Heart right ventricle (tissue), 16 donors: ENCODE data around the gene MTX3. TPM values are rescaled to one million over a fixed set of nuclear protein-coding genes. Genes with fewer than 3 reads are reported as not detected.

Experiments
- ATAC-seq, 8 donors: fragments of 200-7000 bp; cut with Tn5 transposase; one replicate each; pipeline ENCODE4 v1.9.1; 2020; ENCODE audit warnings: mild to moderate bottlenecking in 8 of 8, moderate library complexity in 8 of 8, moderate number of reproducible peaks in 1 of 8
- DNase-seq, 2 donors: peaks; one replicate each; pipeline ENCODE4 v3.0.0-alpha.2; 2020
- H3K27ac ChIP-seq, 10 donors: fragments of 200-600 bp; sonication (generic) in 2 of 10; one replicate each; pipeline versions ENCODE4 v1.5.0 to v1.8.0; 2020 to 2022; ENCODE audit warnings: mild to moderate bottlenecking in 3 of 10
- H3K27me3 ChIP-seq, 7 donors: fragments of 200-600 bp; one replicate each; pipeline ENCODE4 v1.8.0; 2021 to 2022; ENCODE audit warnings: mild to moderate bottlenecking in 2 of 7
- H3K36me3 ChIP-seq, 9 donors: fragments of 200-600 bp; sonication (generic) in 1 of 9; one replicate each; pipeline versions ENCODE4 v1.5.0 to v1.8.0; 2020 to 2022; ENCODE audit warnings: mild to moderate bottlenecking in 2 of 9
- H3K4me1 ChIP-seq, 9 donors: fragments of 200-600 bp; sonication (generic) in 1 of 9; one replicate each; pipeline versions ENCODE4 v1.5.0 to v1.8.0; 2020 to 2022; ENCODE audit warnings: mild to moderate bottlenecking in 4 of 9
- H3K4me3 ChIP-seq, 10 donors: fragments of 200-600 bp; sonication (generic) in 2 of 10; one replicate each; pipeline versions ENCODE4 v1.5.0 to v1.8.0; 2020 to 2022; ENCODE audit warnings: mild to moderate bottlenecking in 7 of 10, moderate library complexity in 2 of 10
- H3K9me3 ChIP-seq, 11 donors: fragments of 200-600 bp in 10 of 11; sonication (generic) in 2 of 11; one replicate each; pipeline versions ENCODE4 v1.5.0 to v1.8.0; 2013 to 2022; ENCODE audit warnings: mild to moderate bottlenecking in 2 of 11, control low read depth in 1 of 11, moderate library complexity in 1 of 11
- CTCF ChIP-seq, 9 donors: fragments of 200-600 bp; sonication (generic) in 2 of 9; IDR thresholded peaks; one replicate each; pipeline versions ENCODE4 v1.5.0 to v1.8.0; 2021 to 2022; ENCODE audit warnings: antibody characterized with exemption in 9 of 9, mild to moderate bottlenecking in 5 of 9, moderate library complexity in 1 of 9
- WGBS, 2 donors: extraction: QIAGEN DNeasy Blood & Tissue Kit; methylation state at CpG; one replicate each; pipeline ENCODE4 v1.1.7; 2013; ENCODE audit warnings: inconsistent platforms in 1 of 2; 5-methylcytosine and 5-hydroxymethylcytosine counted together
- intact Hi-C, 10 donors: fragments of 100-400 bp; cut with DNase I; formaldehyde crosslinking; loops; one replicate each; pipeline versions ENCODE4 v1.11.1 to v1.14.2; 2022
- polyA plus RNA-seq, 2 donors: library from polyadenylated mRNA; stranded (reverse); fragments of 200-250 nt; gene quantifications; one replicate each; pipeline ENCODE4 v1.2.3, GENCODE V29; 2013
- total RNA-seq, 10 donors: library from RNA; stranded (reverse); fragmentation: NEBNext Ultra II Directional in 3 of 10; extraction: Animal tissue kit (Norgen Biotek cat#: 25700) in 3 of 10; gene quantifications; one replicate each; pipeline versions ENCODE4 v1.2.1 to v1.2.4, GENCODE V29; 2021 to 2023
- donor health status: Arrhythmogenic right ventricular cardiomyopathy.
- donor health status: ischemic (EF 13 %, LVEDD 7.1; RV severe dilation, severe dysfunction).
- donor health status: healthy with polysubstance abuse.
- donor health status: DM: no; HTN: yes; CAD: no.
- donor health status: DM: no; HTN: no; CAD: no.
- donor health status: ischemic (EF 25% LVEDD 6.9; RV normal size, moderate dysfunction).
- donor health status: ischemic (EF 25% LVEDD 5.7; RV mildly dilated, moderate dysfunction).
- donor health status: healthy.
- donor health status: DM: yes; HTN: yes; CAD: no.
- donor health status: Ischemic cardiomyopathy.
- donor health status: ischemic (EF 35%, LVEDD 5.7; RV mildly dilated, moderate dysfunction).
- donor health status: nonischemic (EF 11% LVEDD 7.7; RV severe dilation, severe dysfunction).
- donor health status: DM: yes; HTN: yes; CAD: no.
- donor health status: PGD.
- donor health status: ischemic (EF 29% LVEDD 5.4; RV normal size, mild dysfunction).
- donor health status: nonischemic (EF 23%, LVEDD 6.1; RV moderate dilation, normal function).

Gene MTX3
- total and polyA plus RNA-seq, 12 donors = 4.3 to 14.5 (median 11.3) TPM

GRCh38 chr5:80008995-80009765 lies 18.1 kb upstream of the MTX3 start:
- ATAC-seq = peak in 1 of 8 donors; percentile 70
- H3K27ac ChIP-seq = peak overlapping the region in 2 of 10 donors; percentile 24 to 26
- WGBS, 2 donors = 64 to 75% methylated on average over 4 of the region's 4 CpGs
- peaks cover 0 to 15% (median 0%) of the 10 kb centered on the region in 9 donors for H3K4me1 ChIP-seq
- no peak for TF ChIP-seq CTCF (IDR thresholded peaks at IDR 0.05)
- peaks cover 0 to 12% (median 0%) of the 10 kb centered on the region in 11 donors for H3K9me3 ChIP-seq
- no peak overlapping the region for H3K4me3 ChIP-seq
- no peak for DNase-seq
- no peaks in the 10 kb centered on the region for H3K27me3 ChIP-seq
- no peaks in the 10 kb centered on the region for H3K36me3 ChIP-seq
- intact Hi-C loops = no loop called here

DNA sequence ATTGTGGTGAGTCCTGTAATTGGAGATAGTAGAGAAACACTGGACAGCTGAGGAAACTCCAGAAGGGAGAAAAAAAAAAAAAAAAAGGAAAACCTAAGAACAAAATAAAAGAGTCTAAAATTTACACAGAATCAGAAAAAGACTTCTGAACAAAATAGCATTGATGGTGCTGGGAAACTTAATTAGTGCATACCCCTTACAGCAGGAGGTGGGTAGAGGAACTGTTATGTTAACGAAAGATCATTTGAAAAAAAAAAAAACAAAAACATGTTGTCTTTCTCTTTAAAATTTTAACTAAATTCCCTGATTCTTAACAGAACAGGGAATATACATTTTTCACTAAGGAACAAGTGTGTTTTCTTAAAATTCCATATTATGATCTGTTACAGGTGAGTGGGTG lies 11.6 kb upstream of the MTX3 start:
- intact Hi-C loops = no loop called here
- TF ChIP-seq CTCF (IDR thresholded peaks at IDR 0.05) = no peak
- no peak for ATAC-seq
- Histone ChIP-seq H3K4me3 (no peak overlapping the region), H3K27me3 (no peaks in the 10 kb centered on the region), H3K4me1 (no peaks in the 10 kb centered on the region), H3K9me3 (no peaks in the 10 kb centered on the region), H3K36me3 (no peaks in the 10 kb centered on the region), H3K27ac (no peak overlapping the region)
- DNase-seq = no peak
- WGBS, 2 donors = 100% methylated on average over 1 of the region's 1 CpG

- DNase-seq (no peak), ATAC-seq (no peak)
- Histone ChIP-seq H3K4me3 (no peak overlapping the region), H3K27me3 (no peaks in the 10 kb centered on the region), H3K27ac (no peak overlapping the region), H3K9me3 (no peaks in the 10 kb centered on the region), H3K4me1 (no peaks in the 10 kb centered on the region), H3K36me3 (no peaks in the 10 kb centered on the region)
- TF ChIP-seq CTCF (IDR thresholded peaks at IDR 0.05) = no peak
- intact Hi-C loops = no loop called here
- 94 to 97% methylated on average over 1 of the region's 1 CpG for WGBS, 2 donors
These were observed 8.7 kb upstream of the MTX3 start for GRCh38 chr5:79999722-80000121.

GRCh38 chr5:79992891-79993657 lies 2.0 kb upstream of the MTX3 start:
- Histone ChIP-seq H3K4me1 (peaks cover 0 to 27% (median 17%) of the 10 kb centered on the region in 9 donors), H3K9me3 (no peaks in the 10 kb centered on the region), H3K27me3 (no peaks in the 10 kb centered on the region), H3K36me3 (peaks cover 0 to 14% (median 6%) of the 10 kb centered on the region in 9 donors), H3K4me3 (no peak overlapping the region), H3K27ac (no peak overlapping the region)
- no peak for DNase-seq
- ATAC-seq = no peak
- no peak for TF ChIP-seq CTCF (IDR thresholded peaks at IDR 0.05)
- intact Hi-C loops = loop anchor here in 3 of 10 donors (5.0 kb wide), 2 partner anchors 39 to 89 kb away; no protein-coding TSS in a partner anchor
- WGBS, 2 donors = 76 to 85% methylated on average over 2 of the region's 2 CpGs
